ENCODE results near the gene FOXC1.

The FOXC1 gene

GRCh38 chr6:1584996-1585668, 24.6 kb upstream of the FOXC1 start:
- no peak for DNase-seq (ENCODE audit: low read depth)

- no peak for DNase-seq (ENCODE audit: low read depth)
These were observed 24.1 kb upstream of the FOXC1 start for GRCh38 chr6:1585669-1586049.

- DNase-seq (ENCODE audit: low read depth): no peak
These were observed 23.5 kb upstream of the FOXC1 start for GRCh38 chr6:1586256-1586655.

GRCh38 chr6:1586861-1587450, 22.8 kb upstream of the FOXC1 start:
- no peak for DNase-seq (ENCODE audit: low read depth)

GRCh38 chr6:1587546-1587945, 22.2 kb upstream of the FOXC1 start:
- DNase-seq (ENCODE audit: low read depth): no peak

- no peak for DNase-seq (ENCODE audit: low read depth)
These were observed 21.7 kb upstream of the FOXC1 start for GRCh38 chr6:1587977-1588376.

GRCh38 chr6:1589208-1589607, 20.5 kb upstream of the FOXC1 start:
- no peak for DNase-seq (ENCODE audit: low read depth)

GRCh38 chr6:1590580-1590979, 19.1 kb upstream of the FOXC1 start:
- no peak for DNase-seq (ENCODE audit: low read depth)

GRCh38 chr6:1591243-1591642, 18.5 kb upstream of the FOXC1 start:
- DNase-seq (ENCODE audit: low read depth): no peak

- DNase-seq (ENCODE audit: low read depth): no peak
These were observed 17.8 kb upstream of the FOXC1 start for GRCh38 chr6:1591926-1592325.

GRCh38 chr6:1592852-1593251, 16.9 kb upstream of the FOXC1 start:
- DNase-seq (ENCODE audit: low read depth): no peak

- DNase-seq (ENCODE audit: low read depth): no peak
These were observed 16.3 kb upstream of the FOXC1 start for GRCh38 chr6:1593286-1593957.

- no peak for DNase-seq (ENCODE audit: low read depth)
These were observed 15.8 kb upstream of the FOXC1 start for GRCh38 chr6:1593958-1594314.

GRCh38 chr6:1594445-1595200, 15.1 kb upstream of the FOXC1 start:
- DNase-seq (ENCODE audit: low read depth): no peak

GRCh38 chr6:1595271-1596087, 14.2 kb upstream of the FOXC1 start:
- DNase-seq (ENCODE audit: low read depth): no peak

GRCh38 chr6:1596088-1596852, 13.4 kb upstream of the FOXC1 start:
- DNase-seq (ENCODE audit: low read depth): no peak

- no peak for DNase-seq (ENCODE audit: low read depth)
These were observed 12.5 kb upstream of the FOXC1 start for GRCh38 chr6:1597121-1597744.

- no peak for DNase-seq (ENCODE audit: low read depth)
These were observed 11.8 kb upstream of the FOXC1 start for GRCh38 chr6:1597924-1598323.

GRCh38 chr6:1598433-1598832, 11.3 kb upstream of the FOXC1 start:
- DNase-seq (ENCODE audit: low read depth): no peak

GRCh38 chr6:1598886-1599285, 10.8 kb upstream of the FOXC1 start:
- no peak for DNase-seq (ENCODE audit: low read depth)

GRCh38 chr6:1599469-1599868, 10.2 kb upstream of the FOXC1 start:
- no peak for DNase-seq (ENCODE audit: low read depth)
